GM19452 (cell line): ENCODE measurements around the gene ADGRF3.
"Not testable (repeated sequence)": the region's sequence is repeated elsewhere in the genome, so short reads cannot be mapped to it uniquely, and the experiment has no call there.

Experiments
- ATAC-seq: cut with Tn5 transposase; IDR thresholded peaks from one replicate; pipeline ENCODE4 v1.9.1; 2021; ENCODE audit not compliant: unreplicated experiment

The ADGRF3 gene

GRCh38 chr2:26352892-26353291 lies 6.3 kb upstream of the ADGRF3 start:
- ATAC-seq: no peak

GRCh38 chr2:26351375-26352090 lies 4.9 kb upstream of the ADGRF3 start:
- ATAC-seq: no peak

GRCh38 chr2:26349690-26350089 lies 3.1 kb upstream of the ADGRF3 start:
- no peak for ATAC-seq

- ATAC-seq: no peak
Observed at GRCh38 chr2:26347286-26347865, 787 bp upstream of the ADGRF3 start.

DNA sequence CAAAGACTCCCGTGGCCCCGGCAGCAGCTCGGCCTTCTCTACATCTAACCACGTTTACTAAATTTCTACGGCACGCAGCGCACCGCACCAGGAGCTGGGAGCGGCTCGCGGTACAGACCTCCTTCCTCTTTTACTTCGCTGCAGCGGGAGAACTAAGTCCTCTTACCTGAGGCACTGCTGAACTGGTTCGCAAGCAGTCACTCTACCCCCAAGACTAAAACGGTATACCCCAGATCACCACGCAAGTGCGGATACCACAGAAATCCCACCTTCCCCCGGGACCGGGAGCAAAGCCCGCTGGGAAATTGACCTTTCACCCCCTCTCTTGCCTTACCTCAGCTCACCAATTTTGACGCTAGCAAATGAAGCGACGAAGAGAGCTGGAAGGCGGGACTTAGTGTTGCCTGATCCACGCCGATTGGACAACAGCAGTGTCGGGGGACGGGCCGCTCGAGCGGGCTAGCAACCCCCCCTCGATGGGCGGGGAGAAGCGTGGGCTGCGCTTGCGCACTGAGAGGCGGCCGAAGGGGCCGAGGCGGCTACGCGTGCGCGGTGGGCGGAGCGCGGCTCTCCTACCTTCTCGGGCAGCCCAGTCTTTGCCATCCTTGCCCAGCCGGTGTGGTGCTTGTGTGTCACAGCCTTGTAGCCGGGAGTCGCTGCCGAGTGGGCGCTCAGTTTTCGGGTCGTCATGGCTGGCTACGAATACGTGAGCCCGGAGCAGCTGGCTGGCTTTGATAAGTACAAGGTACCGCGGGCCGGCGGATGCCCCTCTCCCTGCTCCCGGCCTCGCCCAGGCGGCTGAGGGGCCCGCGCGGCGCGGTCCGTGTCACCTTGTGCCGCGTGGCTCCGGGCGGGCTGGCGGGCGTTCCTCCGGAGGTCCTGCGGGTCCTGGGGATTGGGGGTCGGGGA lies 790 bp downstream of the ADGRF3 start, which contains the start of gene SELENOI:
Gene SELENOI, plus strand, starts transcription at position 599 of the 909 bp plus-strand sequence. Its CDS starts 90 bp downstream, at position 689.
- ATAC-seq: peak; percentile 92

- no peak for ATAC-seq
Observed at GRCh38 chr2:26345283-26345544, 1.4 kb downstream of the ADGRF3 start.

- ATAC-seq: no peak
Observed at GRCh38 chr2:26344581-26345282, 1.9 kb downstream of the ADGRF3 start.

- no peak for ATAC-seq
Observed at GRCh38 chr2:26340831-26341230, 5.8 kb downstream of the ADGRF3 start.

DNA sequence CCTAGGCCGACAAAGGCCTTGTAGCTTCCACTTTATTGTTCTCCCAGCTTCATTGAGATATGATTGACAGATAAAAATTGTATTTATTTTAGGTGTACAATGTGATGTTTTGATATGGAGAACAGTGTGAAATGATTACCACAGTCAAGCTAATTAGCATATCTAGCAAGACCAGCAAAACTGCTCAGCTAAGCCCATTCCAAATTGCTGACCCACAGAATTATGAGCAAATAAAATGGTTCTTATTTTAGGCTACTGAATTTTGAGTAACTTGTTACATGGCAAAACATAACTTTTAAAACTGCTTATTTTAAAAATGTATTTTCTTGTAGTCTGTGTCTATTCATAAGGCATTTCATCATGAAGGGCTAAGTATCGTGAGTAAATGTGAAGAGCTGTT lies 9.3 kb downstream of the ADGRF3 start:
- ATAC-seq: no peak

DNA sequence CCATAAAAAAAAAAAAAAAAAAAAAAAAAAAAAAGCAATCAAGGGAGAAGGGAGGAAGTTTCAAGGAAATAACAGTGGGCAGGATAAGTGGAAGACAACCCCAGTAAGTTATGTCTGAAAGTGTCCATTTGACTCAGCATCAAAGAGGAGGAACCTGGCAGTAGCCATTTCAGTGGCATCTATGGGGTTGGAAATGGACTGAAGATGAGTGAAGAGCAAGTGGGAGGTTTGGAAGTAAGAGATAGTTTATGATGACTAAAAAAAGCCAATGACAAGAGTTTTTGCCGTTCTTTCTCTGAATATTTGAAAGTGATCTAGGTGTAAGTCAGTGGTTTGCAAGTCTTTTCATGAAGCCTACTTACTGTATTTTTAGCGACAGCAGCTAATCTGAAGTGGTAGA lies 9.9 kb downstream of the ADGRF3 start:
- ATAC-seq: no peak

DNA sequence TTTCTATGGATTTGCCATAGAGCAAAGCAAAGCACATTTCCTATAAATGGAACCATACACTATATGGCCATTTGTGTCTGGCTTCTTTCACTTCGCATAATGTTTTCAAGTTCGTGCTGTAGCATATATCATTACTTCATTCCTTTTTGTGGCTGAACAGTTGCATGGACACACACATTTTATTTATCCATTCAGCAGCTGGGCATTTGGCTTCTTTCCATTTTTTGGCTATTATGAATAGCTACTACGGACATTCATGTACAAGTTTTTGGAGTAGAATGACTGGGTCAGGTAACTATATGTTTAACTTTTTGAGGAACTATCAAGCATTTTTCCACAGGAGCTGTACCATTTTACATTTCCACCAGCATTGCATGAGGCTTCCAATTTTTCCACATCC lies 11.4 kb downstream of the ADGRF3 start:
- ATAC-seq: no peak

DNA sequence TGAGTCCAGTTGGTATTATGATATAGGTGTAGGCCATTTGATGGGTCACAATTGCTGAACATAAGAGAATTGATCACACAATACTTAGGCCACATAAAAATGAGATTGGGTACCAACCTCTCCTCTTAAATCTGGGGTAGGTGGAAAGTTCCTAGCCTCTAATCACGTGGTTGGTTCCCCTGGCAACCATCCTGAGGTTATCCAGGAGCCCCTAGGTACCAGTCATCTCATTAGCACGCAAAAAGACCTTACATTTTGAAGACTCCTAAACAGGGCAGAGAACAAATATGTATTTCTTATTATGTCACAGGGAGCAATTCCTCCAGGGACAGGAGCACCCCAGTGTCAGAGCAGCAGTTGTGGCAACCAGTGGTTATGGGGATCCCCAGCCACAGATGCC lies 13.3 kb downstream of the ADGRF3 start:
- ATAC-seq: no peak

- ATAC-seq: not testable (repeated sequence)
Observed at GRCh38 chr2:26331321-26331720, 15.3 kb downstream of the ADGRF3 start.

- ATAC-seq: no peak
Observed at GRCh38 chr2:26330604-26331003, 16.0 kb downstream of the ADGRF3 start.

DNA sequence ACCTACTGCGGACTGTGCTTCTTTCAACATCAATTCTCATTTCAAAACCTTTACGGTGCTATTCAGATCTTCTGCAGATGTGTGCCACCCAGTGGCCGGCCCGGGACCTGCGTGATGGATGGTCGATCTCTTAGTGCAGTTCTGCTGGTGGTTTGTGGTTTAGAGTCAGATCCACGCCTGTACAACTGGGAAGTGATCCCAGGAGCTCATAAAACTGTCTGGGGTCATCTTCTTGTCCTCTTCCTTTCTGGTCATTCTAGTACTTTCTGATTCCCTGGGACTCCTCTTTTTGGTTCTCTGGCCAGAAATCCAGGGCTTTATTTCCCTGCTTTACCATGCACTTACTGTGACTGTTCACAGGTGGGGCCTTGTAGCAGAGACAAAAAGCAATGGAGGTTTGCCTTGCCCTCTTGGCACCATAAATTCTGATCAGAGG lies 16.5 kb downstream of the ADGRF3 start:
- ATAC-seq: peak; percentile 72

DNA sequence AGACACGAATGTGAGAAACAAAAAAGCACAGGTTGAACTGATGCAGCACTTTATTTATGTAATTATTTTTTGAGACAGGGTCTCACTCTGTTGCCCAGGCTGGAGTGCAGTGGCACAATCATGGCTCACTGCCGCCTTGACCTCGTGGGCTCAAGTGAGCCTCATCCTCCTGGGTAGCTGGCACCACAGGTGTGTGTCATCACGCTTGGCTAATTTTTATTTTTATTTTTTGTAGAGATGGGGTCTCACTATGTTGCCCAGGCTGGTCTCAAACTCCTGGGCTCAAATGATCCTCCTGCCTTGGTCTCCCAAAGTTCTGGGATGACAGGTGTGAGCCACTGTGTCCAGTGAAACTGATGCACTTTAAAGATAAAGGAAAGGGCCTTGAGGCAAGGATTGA lies 17.5 kb downstream of the ADGRF3 start:
- not testable (repeated sequence) for ATAC-seq

GRCh38 chr2:26327291-26328272 lies 19.0 kb downstream of the ADGRF3 start:
- ATAC-seq: no peak

DNA sequence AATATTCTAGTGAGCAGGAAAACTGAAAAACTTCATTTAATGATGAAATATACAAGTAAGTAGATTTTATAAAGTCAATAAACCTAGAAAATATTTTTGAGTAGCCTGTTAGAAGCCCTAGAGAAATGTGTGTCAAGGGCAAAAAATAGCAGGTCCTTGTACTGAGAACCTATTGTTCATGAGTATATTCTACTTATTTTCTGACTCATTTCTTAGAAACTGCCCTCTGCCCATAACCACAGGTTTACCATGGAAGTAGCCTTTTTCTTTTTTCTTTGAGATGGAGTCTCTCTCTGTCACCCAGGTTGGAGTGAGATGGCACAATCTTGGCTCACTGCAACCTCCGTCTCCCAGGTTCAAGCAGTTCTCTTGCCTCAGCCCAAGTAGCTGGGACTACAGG lies 20.1 kb downstream of the ADGRF3 start:
- no peak for ATAC-seq

DNA sequence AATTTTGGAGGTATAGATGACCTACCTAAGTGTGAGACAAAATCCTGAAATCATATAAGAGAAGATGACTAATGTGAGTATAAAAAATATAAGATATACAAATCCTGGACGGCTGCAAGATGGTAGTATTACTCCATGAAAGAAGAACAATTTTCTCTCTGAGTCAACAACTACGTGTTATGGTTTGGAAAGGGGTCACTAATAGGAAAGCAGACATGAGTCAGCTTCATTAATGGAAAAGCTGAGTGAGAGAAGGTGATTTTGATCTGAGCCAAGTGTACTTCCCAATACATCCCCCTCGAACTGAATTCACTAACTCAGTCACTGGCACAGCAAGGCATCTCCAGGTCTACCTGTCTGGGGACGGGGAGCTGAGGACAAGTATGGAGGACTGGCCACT lies 20.7 kb downstream of the ADGRF3 start:
- no peak for ATAC-seq

DNA sequence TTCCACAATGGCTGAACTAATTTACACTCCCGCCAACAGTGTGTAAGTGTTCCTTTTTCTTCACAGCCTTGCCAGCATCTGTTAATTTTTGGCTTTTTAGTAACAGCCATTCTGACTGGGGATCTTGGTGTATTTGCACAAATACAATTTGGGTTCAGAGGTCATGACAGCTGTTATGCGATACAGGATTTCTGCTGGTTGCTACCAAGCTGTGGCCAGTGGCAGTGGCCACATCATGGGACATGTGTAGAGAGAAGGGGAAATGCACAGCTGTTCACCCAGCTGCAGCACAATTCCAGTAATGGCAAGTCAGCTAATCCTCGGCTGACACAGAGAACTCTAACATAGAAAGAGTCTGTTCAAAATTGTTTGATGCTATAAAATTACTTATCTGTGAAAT lies 21.7 kb downstream of the ADGRF3 start:
- ATAC-seq: no peak
